Endometrium (tissue), 2 donors: ENCODE data around the gene RIPK4.
"Not testable (repeated sequence)": the region's sequence is repeated elsewhere in the genome, so short reads cannot be mapped to it uniquely, and the experiment has no call there.

Experiments used
- FAIRE-seq: peaks from 2 replicates; lab custom pipeline; 2012; peaks lifted over from hg19 to GRCh38; lab: Jason Lieb, UNC
- donor health status: control.
- donor health status: control.

Gene RIPK4

DNA sequence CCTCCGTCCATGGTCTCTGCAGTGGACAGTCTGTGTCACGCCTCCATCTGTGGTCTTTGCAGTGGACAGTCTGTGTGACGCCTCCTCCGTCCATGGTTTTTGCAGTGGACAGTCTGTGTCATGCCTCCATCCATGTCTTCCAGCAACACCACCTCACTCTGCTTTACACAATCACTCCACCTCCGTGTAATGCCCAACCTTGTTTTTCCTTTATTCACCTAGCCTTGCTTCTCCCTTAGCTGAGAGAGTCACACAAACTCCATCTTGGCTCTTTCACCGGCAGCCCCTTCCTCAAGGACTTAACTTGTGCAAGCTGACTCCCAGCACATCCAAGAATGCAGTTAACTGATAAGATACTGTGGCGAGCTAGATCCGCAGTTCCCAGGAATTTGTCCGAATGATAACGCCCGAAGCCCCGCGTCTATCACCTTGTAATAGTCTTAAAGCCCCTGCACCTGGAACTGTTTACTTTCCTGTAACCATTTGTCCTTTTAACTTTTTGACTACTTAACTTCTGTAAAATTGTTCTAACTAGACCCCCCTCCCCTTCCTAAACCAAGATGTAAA is 52.5 kb downstream of the RIPK4 start:
- not testable (repeated sequence) for FAIRE-seq

- no peak for FAIRE-seq
Measured at GRCh38 chr21:41713495-41714281, 53.2 kb downstream of the RIPK4 start.

DNA sequence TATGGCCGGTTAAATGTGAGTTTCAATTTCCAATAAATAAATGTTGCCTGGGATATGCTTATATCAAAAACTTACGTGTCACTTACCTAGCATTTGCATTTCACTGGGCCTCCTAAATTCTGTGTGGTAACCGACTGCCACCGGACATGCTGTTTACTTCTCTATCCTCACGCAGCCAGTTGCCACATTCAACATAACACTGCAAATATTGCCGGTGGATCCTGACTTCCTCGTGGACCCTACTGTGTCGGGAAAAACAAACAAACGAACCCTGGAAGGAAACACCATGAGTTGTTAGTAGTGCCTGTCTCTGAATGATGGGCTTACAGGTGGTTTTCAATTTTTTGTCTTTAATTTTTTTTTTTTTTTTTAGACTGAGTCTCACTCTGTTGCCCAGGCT is 54.1 kb downstream of the RIPK4 start:
- no peak for FAIRE-seq

DNA sequence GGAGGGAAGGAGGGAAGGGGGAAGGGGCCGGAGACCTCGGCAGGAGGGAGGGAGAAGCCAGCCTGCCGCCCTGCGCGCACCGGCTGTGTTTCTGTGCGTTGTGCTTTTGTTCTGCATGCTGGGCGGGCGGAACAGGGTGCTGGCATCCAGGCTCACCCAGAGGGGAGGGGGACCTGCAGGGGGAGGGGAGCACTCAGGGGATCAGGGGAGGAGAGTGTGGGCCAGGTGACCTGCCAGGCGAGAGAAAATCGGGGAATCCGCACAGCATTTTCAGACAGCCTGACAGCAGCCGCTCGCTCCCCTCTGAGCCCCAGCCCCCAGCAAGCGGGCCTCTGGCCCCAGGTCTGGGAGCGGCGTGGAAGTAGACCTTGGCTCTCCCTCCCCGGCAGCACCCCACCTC is 54.7 kb downstream of the RIPK4 start:
- no peak for FAIRE-seq

DNA sequence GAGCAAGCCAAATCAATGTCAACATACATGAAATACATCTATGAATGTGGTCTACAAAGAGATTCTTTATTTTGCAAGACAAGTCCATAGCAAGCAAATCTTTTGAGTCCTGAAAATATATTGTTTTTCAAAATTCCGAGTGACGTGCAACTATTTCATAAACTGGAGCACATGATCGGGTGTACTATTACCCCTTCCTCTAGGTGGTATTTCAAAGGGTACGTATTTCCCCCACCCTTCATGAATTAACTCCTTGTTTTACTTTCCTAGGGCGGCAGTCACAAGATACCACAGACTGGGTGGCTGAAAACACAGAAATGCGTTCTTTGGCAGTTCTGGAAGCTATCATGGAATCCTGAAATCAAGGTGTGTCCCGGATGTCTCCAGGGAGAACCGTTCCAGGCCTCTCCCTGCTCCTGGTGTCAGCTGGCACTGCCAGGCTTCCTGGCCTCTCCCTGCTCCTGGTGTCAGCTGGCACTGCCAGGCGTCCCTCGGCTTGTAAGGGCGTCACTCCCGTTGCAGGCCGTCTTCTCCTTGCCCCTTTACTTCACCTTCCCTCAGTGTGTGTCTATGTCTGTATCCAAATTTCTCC is 55.3 kb downstream of the RIPK4 start:
- FAIRE-seq: no peak

GRCh38 chr21:41710823-41711160 is 56.1 kb downstream of the RIPK4 start:
- FAIRE-seq: no peak

- no peak for FAIRE-seq
Measured at GRCh38 chr21:41709965-41710822, 56.7 kb downstream of the RIPK4 start.

DNA sequence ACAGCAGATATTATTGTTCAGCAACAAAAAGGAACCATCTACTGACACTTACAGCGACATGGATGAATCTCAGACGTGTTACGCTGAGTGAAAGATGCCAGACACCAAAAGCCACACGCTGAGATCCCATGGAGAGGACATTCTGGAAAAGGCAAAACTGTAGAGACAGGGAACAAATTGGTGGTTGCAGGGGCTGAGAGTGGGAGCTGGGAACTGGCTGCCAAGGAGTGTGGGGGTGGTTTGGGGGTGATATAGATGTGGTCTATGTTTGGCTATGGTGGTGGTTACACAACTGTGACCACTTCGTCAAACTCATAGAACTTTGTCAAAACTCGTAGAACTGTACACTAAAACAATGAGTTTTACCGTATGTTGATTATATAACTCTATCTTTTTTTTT is 57.7 kb downstream of the RIPK4 start:
- FAIRE-seq: no peak

DNA sequence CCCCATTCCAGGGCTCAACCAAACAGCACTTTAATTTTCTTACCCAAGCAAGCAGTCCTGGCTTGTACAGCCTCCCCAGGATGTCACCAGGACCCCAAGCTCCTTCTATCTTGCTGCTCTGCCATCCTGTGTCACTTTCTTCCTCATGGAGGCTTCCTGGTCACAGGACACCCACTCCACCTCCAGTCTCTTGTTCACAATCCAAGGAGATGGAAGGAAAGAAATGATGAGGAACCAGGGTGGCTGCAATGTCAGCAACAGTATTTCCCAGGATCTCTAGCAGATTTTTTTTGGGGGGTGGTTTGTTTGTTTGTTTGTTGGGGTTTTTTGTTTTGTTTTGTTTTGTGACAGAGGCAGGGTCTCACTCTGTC is 58.9 kb downstream of the RIPK4 start:
- FAIRE-seq: no peak

DNA sequence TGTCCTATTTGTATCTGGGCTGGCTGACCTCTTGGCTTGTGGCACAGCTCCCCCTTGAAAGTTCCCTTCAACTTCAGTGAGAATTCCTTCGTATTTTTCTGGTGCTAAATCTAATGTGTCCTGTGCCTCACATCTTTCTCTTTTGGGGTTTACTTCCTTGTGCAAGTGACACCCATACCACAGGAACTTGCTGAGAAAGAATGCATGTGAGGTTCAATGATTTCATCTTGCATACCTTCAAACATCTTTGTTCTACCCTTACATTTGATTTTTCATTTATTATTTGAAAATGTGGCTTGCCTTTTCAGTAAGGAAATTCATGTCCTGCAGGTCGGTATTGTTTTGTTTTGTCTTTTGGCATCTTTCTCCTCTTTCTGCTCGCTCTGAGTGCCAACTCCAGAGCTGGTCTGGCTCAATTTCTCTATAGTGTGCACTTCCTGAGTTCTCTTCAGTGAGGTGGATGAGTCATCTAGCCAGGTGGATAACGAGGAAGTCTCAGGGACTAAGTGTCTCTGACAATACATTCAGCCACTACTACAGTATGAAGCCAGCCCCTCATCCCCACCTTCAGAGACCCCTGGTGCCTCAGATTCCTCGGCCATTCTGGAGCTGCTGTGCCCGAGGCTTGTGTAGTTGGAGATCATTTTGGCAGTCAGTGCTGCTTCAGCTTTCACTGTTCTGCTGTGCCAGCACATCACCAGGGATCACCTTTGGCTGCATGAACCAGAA is 59.5 kb downstream of the RIPK4 start:
- no peak for FAIRE-seq

GRCh38 chr21:41706678-41707077 is 60.2 kb downstream of the RIPK4 start:
- FAIRE-seq: no peak

DNA sequence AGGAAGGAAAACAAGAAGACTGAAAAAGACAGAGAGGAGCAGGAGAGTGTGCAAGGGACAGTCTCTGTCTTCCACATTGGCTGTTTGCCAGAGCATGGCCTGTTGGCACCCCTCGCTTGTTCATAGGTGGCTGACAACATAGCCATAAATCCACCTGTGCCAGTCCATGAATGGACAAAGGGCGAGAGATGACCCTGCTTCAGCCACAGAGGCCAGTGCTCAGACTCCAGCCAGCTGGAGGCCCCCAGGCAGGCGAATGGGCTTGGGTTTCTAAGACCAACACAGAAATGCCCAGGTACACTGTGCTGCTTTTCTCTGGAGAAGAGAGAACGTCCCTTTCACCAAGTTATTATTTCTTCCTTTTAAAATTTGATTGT is 60.6 kb downstream of the RIPK4 start:
- no peak for FAIRE-seq

- FAIRE-seq: no peak
Measured at GRCh38 chr21:41705546-41706262, 61.1 kb downstream of the RIPK4 start.

DNA sequence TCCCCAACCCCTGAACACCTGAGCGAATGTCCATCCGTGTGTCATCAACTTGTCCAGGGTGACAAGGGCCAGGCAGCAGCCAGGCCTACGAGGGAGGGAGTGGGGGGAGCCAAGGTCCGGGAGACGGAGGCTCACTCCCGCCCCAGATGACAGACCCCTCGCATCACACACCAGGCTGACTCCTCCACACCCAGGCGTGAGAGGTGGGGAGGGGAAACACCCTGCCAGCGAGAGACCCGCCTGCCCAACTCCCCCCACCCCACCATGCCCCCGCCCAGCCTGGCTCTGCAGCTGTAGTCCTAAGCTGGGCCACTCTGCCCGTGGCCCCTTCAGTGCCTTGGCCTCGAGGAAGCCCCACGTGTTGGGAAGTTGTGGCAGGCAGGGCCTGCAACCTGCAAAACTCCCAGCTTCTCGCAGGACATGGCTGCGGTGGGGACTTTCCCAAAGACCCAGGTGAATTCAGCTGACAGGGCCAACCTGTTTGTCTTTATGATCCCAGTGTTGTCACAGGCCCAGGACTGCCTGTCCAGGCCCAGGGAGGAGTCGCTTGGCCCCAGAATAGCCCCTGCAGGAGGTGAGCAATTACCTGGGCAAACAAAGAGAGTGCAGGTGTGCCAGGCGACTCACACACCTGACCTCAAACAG is 62.9 kb downstream of the RIPK4 start:
- no peak for FAIRE-seq

DNA sequence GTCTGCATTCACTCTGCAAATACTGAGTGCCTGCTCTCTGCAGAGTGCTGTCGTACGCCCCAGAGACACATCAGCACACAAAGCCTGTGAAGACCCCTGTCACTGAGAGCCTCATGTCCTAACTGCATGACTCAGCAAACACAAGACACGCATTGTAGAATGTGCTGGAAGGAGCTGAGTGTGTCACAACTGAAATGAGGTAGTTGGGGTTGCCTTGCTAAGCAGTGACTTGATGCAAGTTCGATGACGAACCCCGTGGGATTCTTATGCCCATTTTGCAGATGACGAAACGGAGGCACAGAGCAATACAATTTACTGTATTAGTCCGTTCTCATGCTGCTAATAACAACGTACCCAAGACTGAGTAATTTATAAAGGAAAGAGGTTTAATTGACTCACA is 65.1 kb downstream of the RIPK4 start:
- FAIRE-seq: no peak

GRCh38 chr21:41699311-41699710 is 67.5 kb downstream of the RIPK4 start:
- no peak for FAIRE-seq

DNA sequence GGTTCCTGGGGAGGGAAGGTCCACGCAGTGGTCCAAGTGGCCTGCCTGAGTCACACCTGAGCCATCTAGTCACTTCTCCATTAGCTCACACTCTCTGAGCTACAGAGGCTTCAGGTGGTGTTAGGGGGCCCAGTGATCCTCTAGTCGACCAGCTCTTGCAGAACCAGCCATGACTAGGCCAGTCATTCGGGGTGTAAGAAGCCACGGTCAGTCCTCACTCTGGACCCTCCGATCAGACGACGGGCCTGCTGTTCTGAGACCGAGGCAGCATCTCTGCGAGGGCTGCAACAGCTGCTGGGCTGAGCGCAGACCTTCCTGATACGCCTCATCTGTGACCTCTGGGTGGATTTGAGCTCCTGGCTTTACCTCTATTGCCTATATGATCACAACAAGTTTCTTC is 68.8 kb downstream of the RIPK4 start:
- no peak for FAIRE-seq

- no peak for FAIRE-seq
Measured at GRCh38 chr21:41695513-41695912, 71.3 kb downstream of the RIPK4 start.

DNA sequence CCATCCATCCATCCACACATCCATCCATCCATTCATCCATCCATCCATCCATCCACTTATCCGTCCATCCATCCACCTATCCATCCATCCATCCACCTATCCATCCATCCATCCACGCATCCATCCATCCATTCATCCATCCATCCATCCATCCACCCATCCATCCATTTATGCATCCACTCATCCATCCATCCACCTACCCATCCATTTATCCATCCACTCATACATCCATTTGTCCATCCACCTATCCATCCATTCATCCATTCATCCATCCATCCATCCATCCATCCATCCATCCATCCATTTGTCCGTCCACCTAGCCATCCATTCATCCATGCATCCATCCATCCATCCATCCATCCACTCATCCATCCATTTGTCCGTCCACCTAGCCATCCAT is 72.8 kb downstream of the RIPK4 start:
- not testable (repeated sequence) for FAIRE-seq

GRCh38 chr21:41692185-41692565 is 74.7 kb downstream of the RIPK4 start:
- FAIRE-seq: no peak
